GM23248 (cell line): Measurements from ENCODE around the gene KHSRP. TPM values are rescaled to one million over a fixed set of nuclear protein-coding genes. Genes with fewer than 3 reads are reported as not detected.

Experiments
- DNase-seq: peaks from one replicate; pipeline ENCODE4 v3.0.0-alpha.2; 2015
- H2AFZ ChIP-seq: fragments of 200-600 bp; sonication (generic); 2 replicates; pipeline ENCODE4 v1.6.1; 2016; ENCODE audit warnings: antibody characterized with exemption
- H3F3A ChIP-seq: fragments of 200-600 bp; sonication (generic); 2 replicates; pipeline ENCODE4 v1.6.1; 2016; ENCODE audit warnings: mild to moderate bottlenecking, antibody characterized with exemption, mixed run types; ENCODE audit not compliant: insufficient read depth
- H3K27ac ChIP-seq: fragments of 200-600 bp; sonication (generic); 2 replicates; pipeline ENCODE4 v1.5.1; 2016; ENCODE audit warnings: mild to moderate bottlenecking
- H3K27me3 ChIP-seq: fragments of 200-600 bp; sonication (generic); replicated peaks from 2 replicates; pipeline ENCODE4 v1.6.1; 2016; ENCODE audit warnings: mild to moderate bottlenecking; ENCODE audit not compliant: insufficient read depth
- H3K36me3 ChIP-seq: fragments of 200-600 bp; sonication (generic); 2 replicates; pipeline ENCODE4 v1.6.1; 2016; ENCODE audit warnings: low read depth, mild to moderate bottlenecking
- H3K4me1 ChIP-seq: fragments of 200-600 bp; sonication (generic); 2 replicates; pipeline ENCODE4 v1.6.1; 2016; ENCODE audit warnings: mild to moderate bottlenecking; ENCODE audit not compliant: insufficient read depth
- H3K4me2 ChIP-seq: fragments of 200-600 bp; sonication (generic); one replicate; pipeline ENCODE4 v1.6.1; 2016; ENCODE audit warnings: mild to moderate bottlenecking; ENCODE audit not compliant: unreplicated experiment
- H3K4me3 ChIP-seq: fragments of 200-600 bp; sonication (generic); 2 replicates; pipeline ENCODE4 v1.5.1; 2016; ENCODE audit warnings: mild to moderate bottlenecking
- H3K79me2 ChIP-seq: fragments of 200-600 bp; sonication (generic); 2 replicates; pipeline ENCODE4 v1.6.1; 2016; ENCODE audit warnings: mild to moderate bottlenecking; ENCODE audit not compliant: insufficient read depth
- H3K9ac ChIP-seq: fragments of 200-600 bp; sonication (generic); 2 replicates; pipeline ENCODE4 v1.6.1; 2016; ENCODE audit warnings: mild to moderate bottlenecking
- H3K9me2 ChIP-seq: fragments of 200-600 bp; sonication (generic); 2 replicates; pipeline ENCODE4 v1.6.1; 2016; ENCODE audit warnings: mixed run types, mild to moderate bottlenecking, moderate library complexity; ENCODE audit not compliant: insufficient read depth
- H3K9me3 ChIP-seq: fragments of 200-600 bp; sonication (generic); one replicate; pipeline ENCODE4 v1.6.1; 2017; ENCODE audit warnings: low read depth
- H4K20me1 ChIP-seq: fragments of 200-600 bp; sonication (generic); 2 replicates; pipeline ENCODE4 v1.6.0; 2016; ENCODE audit not compliant: insufficient read depth
- EZH2 ChIP-seq: fragments of 200-600 bp; sonication (generic); IDR thresholded peaks from 2 replicates; pipeline ENCODE4 v1.6.1; 2018; ENCODE audit warnings: antibody characterized with exemption, mild to moderate bottlenecking; ENCODE audit not compliant: insufficient read depth, poor library complexity, severe bottlenecking
- EZH2phosphoT487 ChIP-seq: fragments of 200-600 bp; sonication (generic); IDR thresholded peaks from 2 replicates; pipeline ENCODE4 v1.6.1; 2018; ENCODE audit warnings: antibody characterized with exemption, moderate library complexity, mild to moderate bottlenecking, low read depth; ENCODE audit not compliant: insufficient read depth
- WGBS, 2 experiments: methylation state at CpG; one replicate each; pipeline ENCODE4 v1.1.6; 2015 to 2017; ENCODE audit warnings: low lambda C conversion rate in 2 of 2, low coverage in 1 of 2; ENCODE audit errors: missing lambda C conversion rate in 2 of 2; 5-methylcytosine and 5-hydroxymethylcytosine counted together
- in situ Hi-C: fragments of 300-500 bp; cut with MboI; formaldehyde crosslinking; loops from 2 replicates; pipeline ENCODE4 v1.15.0; 2020
- polyA plus RNA-seq: library from polyadenylated mRNA; unstranded; fragments of >200 nt; fragmentation: Nextera tagmentation; extraction: Ambion mirVana; gene quantifications from 2 replicates; pipeline ENCODE4 v1.2.1, GENCODE V29; 2016
- total RNA-seq: library from RNA; depleted of rRNA; stranded (reverse); fragments of >200 nt; shearing (Covaris generic); gene quantifications from 2 replicates; pipeline ENCODE4 v1.2.3, GENCODE V29; 2014

KHSRP gene
- total and polyA plus RNA-seq, 2 experiments from 2014 or later, result 17.3 to 61.6 TPM

DNA sequence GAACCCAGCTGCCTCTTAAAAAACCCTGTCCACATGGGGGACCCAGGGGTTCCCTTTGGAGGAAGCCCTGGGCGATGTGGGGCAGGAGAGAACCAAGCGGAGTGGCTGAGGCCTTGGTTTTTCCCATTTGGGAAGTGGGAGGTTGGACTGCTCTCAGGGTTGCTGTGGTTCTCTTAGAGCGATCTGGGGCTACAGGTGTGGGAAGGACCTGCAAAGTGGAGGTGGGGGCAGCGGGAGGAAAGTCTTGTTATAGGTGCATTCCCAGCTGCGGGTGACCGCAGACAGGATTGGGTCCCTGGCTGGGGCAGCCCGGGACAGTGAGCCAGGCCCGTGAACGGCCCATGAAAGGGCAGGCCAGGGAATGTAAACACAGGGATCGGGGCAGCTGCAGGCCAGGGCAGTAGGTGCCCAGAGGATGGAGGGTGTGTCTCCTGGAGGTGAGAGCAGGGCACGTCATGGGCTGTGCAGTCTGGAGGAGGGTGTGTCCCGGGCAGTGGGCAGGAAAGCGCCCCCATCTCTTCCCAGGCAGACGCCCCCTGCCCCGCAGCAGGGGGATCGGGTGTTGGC, 34.2 kb upstream of the KHSRP start:
- no peaks in the 10 kb centered on the region for H3K9me3 ChIP-seq
- WGBS, 2 experiments, result 37 to 38% methylated on average over 16 of the region's 16 CpGs
- H3K79me2 ChIP-seq, result no peaks in the 10 kb centered on the region

DNA sequence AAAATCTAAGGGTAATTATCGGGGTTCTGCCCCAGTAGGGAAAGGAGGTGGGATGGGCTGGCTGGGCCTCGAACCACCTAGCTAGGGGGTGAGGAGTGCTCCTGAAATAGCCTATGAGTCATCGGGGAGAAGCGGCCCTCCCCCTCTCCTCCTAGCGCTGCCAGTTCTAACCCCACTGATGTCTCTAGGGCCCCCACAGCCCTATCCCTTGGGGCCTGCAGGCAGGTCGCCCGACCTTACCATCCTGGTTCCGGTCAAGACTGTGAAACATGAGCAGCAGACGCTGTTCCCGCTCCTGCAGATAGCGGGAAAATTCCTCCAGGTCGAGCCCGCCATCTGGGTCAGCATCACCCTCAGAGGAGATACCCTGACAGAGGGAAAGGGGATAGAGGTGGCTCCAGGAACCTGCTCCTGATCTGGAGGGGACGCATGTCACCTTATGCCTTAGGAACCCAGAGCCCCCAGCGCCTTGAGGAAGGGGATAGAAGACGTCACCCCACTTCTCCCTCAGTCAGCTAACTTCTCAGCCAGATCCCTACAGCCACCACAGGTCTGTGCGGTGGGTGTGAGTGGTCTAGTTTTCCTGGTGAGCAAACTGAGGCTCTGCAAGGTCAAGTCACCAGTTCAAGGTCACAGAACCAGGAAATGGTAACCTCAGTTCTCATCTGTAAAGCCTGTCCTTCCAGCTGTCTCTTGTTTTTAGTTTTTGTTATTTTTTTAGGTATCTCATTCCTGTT, 33.5 kb upstream of the KHSRP start:
- Histone ChIP-seq H3F3A (no peaks in the 10 kb centered on the region), H3K9ac (no peak overlapping the region), H3K27me3 (peaks cover 3% of the 10 kb centered on the region; the same call in 1 of the 2 replicates), H3K9me3 (no peaks in the 10 kb centered on the region), H4K20me1 (no peaks in the 10 kb centered on the region), H3K9me2 (no peaks in the 10 kb centered on the region), H3K36me3 (no peaks in the 10 kb centered on the region), H3K4me3 (no peak overlapping the region), H3K4me2 (no peak overlapping the region), H2AFZ (no peak overlapping the region), H3K79me2 (no peaks in the 10 kb centered on the region), H3K4me1 (0 out of 2 replicates have a peak, but pooled peaks cover 3% of the 10 kb centered on the region), H3K27ac (no peak overlapping the region)
- peak; percentile 31 for DNase-seq
- WGBS, 2 experiments, result 91 to 92% methylated on average over 17 of the region's 17 CpGs
- in situ Hi-C loops, result no loop called here
- no peak for TF ChIP-seq EZH2
- TF ChIP-seq EZH2phosphoT487, result no peak

More for the DNA sequence above, 34.2 kb upstream of the KHSRP start:
- TF ChIP-seq EZH2 (no peak), EZH2phosphoT487 (no peak)
- no peaks in the 10 kb centered on the region for H3K36me3 ChIP-seq
- H3K4me2 ChIP-seq, result peak overlapping the region; percentile 91
- no peaks in the 10 kb centered on the region for H3K9me2 ChIP-seq
- H3K9ac ChIP-seq, result peak overlapping the region; percentile 57
- H3F3A ChIP-seq, result no peaks in the 10 kb centered on the region
- peak overlapping the region; percentile 89 for H2AFZ ChIP-seq
- peak overlapping the region; percentile 81 for H3K4me3 ChIP-seq
- peaks cover 7% of the 10 kb centered on the region for H3K27me3 ChIP-seq
- H3K4me1 ChIP-seq, result 0 out of 2 replicates have a peak, but pooled peaks cover 3% of the 10 kb centered on the region
- H3K27ac ChIP-seq, result no peak overlapping the region
- in situ Hi-C loops, result no loop called here
- H4K20me1 ChIP-seq, result no peaks in the 10 kb centered on the region
- peak; percentile 18 for DNase-seq

DNA sequence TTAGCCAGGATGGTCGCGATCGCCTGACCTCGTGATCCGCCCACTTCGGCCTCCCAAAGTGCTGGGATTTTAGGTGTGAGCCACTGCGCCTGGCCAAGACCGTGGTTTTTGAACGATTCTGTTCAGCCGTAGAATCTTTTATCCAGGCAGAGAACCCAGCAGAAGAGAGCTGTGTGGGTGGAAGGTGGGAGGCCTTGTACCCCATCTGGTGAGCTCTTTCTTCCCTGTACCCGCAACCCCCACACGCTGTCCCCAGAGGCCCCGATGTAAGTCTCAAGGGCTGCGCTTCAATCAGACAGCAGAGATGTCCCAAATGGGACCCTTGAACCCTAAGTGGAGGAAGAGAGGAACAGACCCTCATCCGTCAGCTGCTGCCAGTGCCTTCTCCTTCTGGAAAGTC, 31.3 kb upstream of the KHSRP start:
- no peak for TF ChIP-seq EZH2
- TF ChIP-seq EZH2phosphoT487, result no peak
- in situ Hi-C loops, result no loop called here
- Histone ChIP-seq H3F3A (no peaks in the 10 kb centered on the region), H3K79me2 (no peaks in the 10 kb centered on the region), H3K9me2 (no peaks in the 10 kb centered on the region), H3K4me3 (no peak overlapping the region), H3K9ac (no peak overlapping the region), H2AFZ (no peak overlapping the region), H3K27me3 (no peaks in the 10 kb centered on the region), H3K36me3 (no peaks in the 10 kb centered on the region), H3K27ac (no peak overlapping the region), H4K20me1 (no peaks in the 10 kb centered on the region), H3K9me3 (no peaks in the 10 kb centered on the region), H3K4me2 (no peak overlapping the region), H3K4me1 (0 out of 2 replicates have a peak, but pooled peaks cover 3% of the 10 kb centered on the region)
- DNase-seq, result no peak
- 88 to 90% methylated on average over 13 to 15 of the region's 15 CpGs for WGBS, 2 experiments

DNA sequence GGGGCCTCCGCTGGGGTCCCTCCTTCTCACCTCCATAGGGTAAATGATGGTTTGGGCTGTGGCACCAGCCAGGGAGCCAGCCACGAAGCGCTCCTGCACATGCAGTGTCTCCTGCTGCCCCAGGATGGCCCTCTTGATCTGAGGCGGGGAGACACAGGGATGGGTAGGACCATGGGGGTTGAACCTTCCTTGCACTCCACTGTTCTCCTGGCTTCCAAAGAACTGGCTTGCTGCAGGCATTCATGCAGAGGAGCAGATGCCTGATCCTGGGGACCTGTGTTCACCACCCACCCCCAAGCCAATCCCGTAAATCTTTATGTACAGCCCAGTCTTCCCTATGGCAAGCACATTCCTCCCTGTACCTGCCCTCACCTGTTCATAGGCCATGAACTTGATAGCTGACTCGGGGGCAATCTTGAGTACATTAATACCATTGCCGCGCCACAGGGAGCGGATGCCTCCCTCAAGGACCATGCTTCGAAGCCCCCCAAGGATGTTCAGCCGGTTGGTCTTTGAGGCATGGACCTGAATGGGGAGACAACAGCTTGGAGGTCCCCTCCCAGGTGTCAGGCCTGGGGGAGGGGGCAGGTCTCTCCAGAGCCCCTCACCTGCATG, 29.4 kb upstream of the KHSRP start:
- H3K4me3 ChIP-seq, result no peak overlapping the region
- H3K4me1 ChIP-seq, result no peaks in the 10 kb centered on the region
- in situ Hi-C loops, result no loop called here
- no peak overlapping the region for H2AFZ ChIP-seq
- DNase-seq, result no peak
- no peaks in the 10 kb centered on the region for H4K20me1 ChIP-seq
- no peak overlapping the region for H3K27ac ChIP-seq
- no peak for TF ChIP-seq EZH2
- no peak for TF ChIP-seq EZH2phosphoT487
- no peaks in the 10 kb centered on the region for H3K27me3 ChIP-seq
- no peaks in the 10 kb centered on the region for H3F3A ChIP-seq
- no peaks in the 10 kb centered on the region for H3K36me3 ChIP-seq
- H3K4me2 ChIP-seq, result no peak overlapping the region
- no peaks in the 10 kb centered on the region for H3K9me3 ChIP-seq
- H3K9me2 ChIP-seq, result no peaks in the 10 kb centered on the region
- WGBS, 2 experiments, result 95% methylated on average over 11 of the region's 11 CpGs
- no peaks in the 10 kb centered on the region for H3K79me2 ChIP-seq
- H3K9ac ChIP-seq, result no peak overlapping the region
